HEK293 (cell line): ENCODE measurements around the gene TMEM167A.

Experiments used
- ATF2 ChIP-seq: fragments of 450-650 bp; formaldehyde crosslinking; IDR thresholded peaks from 2 replicates; pipeline ENCODE4 v1.5.1; 2016; ENCODE audit warnings: missing biosample characterization, missing genetic modification characterization, low read depth
- BCL11A ChIP-seq: fragments of 450-650 bp; formaldehyde crosslinking; IDR thresholded peaks from 2 replicates; pipeline ENCODE4 v1.5.1; 2016; ENCODE audit warnings: low read depth, missing biosample characterization, missing genetic modification characterization
- CTCF ChIP-seq: fragments of 450-650 bp; formaldehyde crosslinking; IDR thresholded peaks from 2 replicates; pipeline ENCODE4 v1.5.1; 2016; ENCODE audit warnings: missing biosample characterization, missing genetic modification characterization
- HOXA7 ChIP-seq: sonication (generic); formaldehyde crosslinking; IDR thresholded peaks from 2 replicates; pipeline ENCODE4 v1.8.1; 2022; ENCODE audit warnings: missing genetic modification reagents, borderline replicate concordance
- SALL2 ChIP-seq: fragments of 450-650 bp; formaldehyde crosslinking; IDR thresholded peaks from 2 replicates; pipeline ENCODE4 v1.5.0; 2017; ENCODE audit warnings: missing biosample characterization, mild to moderate bottlenecking, missing genetic modification characterization, borderline replicate concordance
- YY1 ChIP-seq: fragments of 450-650 bp; formaldehyde crosslinking; IDR thresholded peaks from 2 replicates; pipeline ENCODE4 v1.5.1; 2018; ENCODE audit warnings: missing biosample characterization, missing genetic modification characterization
- ZNF140 ChIP-seq: fragments of 450-650 bp; formaldehyde crosslinking; IDR thresholded peaks from 2 replicates; pipeline ENCODE4 v1.5.1; 2016; ENCODE audit warnings: missing biosample characterization, missing genetic modification characterization
- ZXDB ChIP-seq: fragments of 450-650 bp; formaldehyde crosslinking; IDR thresholded peaks from 2 replicates; pipeline ENCODE4 v1.5.1; 2016; ENCODE audit warnings: missing biosample characterization, missing genetic modification characterization
- TF ChIP-seq, protein P1 (sequence below): fragments of 450-650 bp; formaldehyde crosslinking; IDR thresholded peaks from 2 replicates; pipeline ENCODE4 v1.5.1; 2017; ENCODE audit warnings: missing biosample characterization, missing genetic modification characterization
- TF ChIP-seq, protein P2 (sequence below): fragments of 450-650 bp; formaldehyde crosslinking; optimal IDR thresholded peaks from 2 replicates; pipeline ENCODE3; 2016; ENCODE audit warnings: missing biosample characterization, mild to moderate bottlenecking, missing genetic modification characterization

- no peak for TF ChIP-seq ZXDB (tag by site-specific recombination)
- no peak for TF ChIP-seq CTCF (tag by site-specific recombination)
- TF ChIP-seq BCL11A (tag by site-specific recombination): no peak
- TF ChIP-seq SALL2 (tag by site-specific recombination): no peak
- TF ChIP-seq, protein P1, sequence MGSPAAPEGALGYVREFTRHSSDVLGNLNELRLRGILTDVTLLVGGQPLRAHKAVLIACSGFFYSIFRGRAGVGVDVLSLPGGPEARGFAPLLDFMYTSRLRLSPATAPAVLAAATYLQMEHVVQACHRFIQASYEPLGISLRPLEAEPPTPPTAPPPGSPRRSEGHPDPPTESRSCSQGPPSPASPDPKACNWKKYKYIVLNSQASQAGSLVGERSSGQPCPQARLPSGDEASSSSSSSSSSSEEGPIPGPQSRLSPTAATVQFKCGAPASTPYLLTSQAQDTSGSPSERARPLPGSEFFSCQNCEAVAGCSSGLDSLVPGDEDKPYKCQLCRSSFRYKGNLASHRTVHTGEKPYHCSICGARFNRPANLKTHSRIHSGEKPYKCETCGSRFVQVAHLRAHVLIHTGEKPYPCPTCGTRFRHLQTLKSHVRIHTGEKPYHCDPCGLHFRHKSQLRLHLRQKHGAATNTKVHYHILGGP (tag by site-specific recombination): no peak
- no peak for TF ChIP-seq ZNF140 (tag by site-specific recombination)
- TF ChIP-seq, protein P2, sequence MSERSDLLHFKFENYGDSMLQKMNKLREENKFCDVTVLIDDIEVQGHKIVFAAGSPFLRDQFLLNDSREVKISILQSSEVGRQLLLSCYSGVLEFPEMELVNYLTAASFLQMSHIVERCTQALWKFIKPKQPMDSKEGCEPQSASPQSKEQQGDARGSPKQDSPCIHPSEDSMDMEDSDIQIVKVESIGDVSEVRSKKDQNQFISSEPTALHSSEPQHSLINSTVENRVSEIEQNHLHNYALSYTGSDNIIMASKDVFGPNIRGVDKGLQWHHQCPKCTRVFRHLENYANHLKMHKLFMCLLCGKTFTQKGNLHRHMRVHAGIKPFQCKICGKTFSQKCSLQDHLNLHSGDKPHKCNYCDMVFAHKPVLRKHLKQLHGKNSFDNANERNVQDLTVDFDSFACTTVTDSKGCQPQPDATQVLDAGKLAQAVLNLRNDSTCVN (tag by site-specific recombination): no peak
- no peak for TF ChIP-seq YY1 (tag by site-specific recombination)
- no peak for TF ChIP-seq HOXA7 (CRISPR knock-in tag)
- TF ChIP-seq ATF2 (tag by site-specific recombination): no peak
Observed at GRCh38 chr5:83034528-83035207, 42.5 kb downstream of the TMEM167A start.
